Retinal pigment epithelial cell (primary cell): ENCODE measurements around the gene SLC22A15.

Source experiments
- DNase-seq: peaks from one replicate; pipeline ENCODE4 v3.0.0-alpha.2; 2010; ENCODE audit warnings: low read depth
- H3K4me3 ChIP-seq: 2 replicates; pipeline ENCODE4 v1.5.1; 2011; ENCODE audit warnings: mild to moderate bottlenecking, low read length, control low read depth, moderate library complexity
- TF ChIP-seq, protein P1 (sequence below): conservative IDR thresholded peaks from 2 replicates; pipeline ENCODE4 v1.5.1; 2011; ENCODE audit warnings: low read depth, low read length, control low read depth, inconsistent platforms

SLC22A15 gene

GRCh38 chr1:116104667-116105066, 128.4 kb downstream of the SLC22A15 start:
- DNase-seq: no peak
- TF ChIP-seq, protein P1, sequence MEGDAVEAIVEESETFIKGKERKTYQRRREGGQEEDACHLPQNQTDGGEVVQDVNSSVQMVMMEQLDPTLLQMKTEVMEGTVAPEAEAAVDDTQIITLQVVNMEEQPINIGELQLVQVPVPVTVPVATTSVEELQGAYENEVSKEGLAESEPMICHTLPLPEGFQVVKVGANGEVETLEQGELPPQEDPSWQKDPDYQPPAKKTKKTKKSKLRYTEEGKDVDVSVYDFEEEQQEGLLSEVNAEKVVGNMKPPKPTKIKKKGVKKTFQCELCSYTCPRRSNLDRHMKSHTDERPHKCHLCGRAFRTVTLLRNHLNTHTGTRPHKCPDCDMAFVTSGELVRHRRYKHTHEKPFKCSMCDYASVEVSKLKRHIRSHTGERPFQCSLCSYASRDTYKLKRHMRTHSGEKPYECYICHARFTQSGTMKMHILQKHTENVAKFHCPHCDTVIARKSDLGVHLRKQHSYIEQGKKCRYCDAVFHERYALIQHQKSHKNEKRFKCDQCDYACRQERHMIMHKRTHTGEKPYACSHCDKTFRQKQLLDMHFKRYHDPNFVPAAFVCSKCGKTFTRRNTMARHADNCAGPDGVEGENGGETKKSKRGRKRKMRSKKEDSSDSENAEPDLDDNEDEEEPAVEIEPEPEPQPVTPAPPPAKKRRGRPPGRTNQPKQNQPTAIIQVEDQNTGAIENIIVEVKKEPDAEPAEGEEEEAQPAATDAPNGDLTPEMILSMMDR: no peak
- H3K4me3 ChIP-seq: no peak overlapping the region

DNA sequence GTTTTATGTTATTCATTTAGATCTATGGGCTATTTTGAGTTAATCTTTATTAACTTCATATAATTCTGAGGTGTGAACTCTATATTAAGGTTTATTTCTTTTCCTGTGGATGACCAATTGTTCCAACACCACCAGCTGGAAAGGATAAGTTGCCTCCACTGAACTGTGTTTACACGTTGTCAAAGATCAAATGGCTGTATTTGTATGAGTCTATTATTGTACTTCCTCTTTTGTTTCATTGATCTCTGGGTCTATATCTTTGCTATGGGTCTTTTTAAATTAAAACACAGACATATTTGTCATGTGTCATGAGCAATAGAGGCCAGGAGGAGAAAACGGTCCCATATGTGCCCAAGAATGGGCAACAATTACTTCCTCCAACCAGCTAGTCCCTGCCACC, 129.7 kb downstream of the SLC22A15 start:
- no peak overlapping the region for H3K4me3 ChIP-seq
- TF ChIP-seq, protein P1: no peak
- DNase-seq: no peak

GRCh38 chr1:116106646-116107045, 130.3 kb downstream of the SLC22A15 start:
- TF ChIP-seq, protein P1: no peak
- H3K4me3 ChIP-seq: no peak overlapping the region
- DNase-seq: no peak

DNA sequence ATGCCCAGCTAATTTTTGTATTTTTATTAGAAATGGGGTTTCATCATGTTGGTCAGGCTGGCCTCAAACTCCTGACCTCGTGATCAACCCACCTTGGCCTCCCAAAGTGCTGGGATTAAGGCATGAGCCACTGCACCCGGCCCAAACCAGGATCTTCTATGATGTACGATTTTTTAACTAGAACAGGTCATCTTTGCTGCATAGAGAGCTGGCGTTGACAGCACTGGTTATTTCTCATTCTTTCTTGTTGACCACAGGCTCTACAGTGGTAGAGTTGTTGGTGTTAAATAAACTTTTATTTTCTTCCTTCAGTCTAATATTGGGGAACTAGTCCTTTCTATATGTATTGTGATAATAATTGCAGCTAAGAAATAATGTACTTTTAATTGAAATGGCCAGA, 131.1 kb downstream of the SLC22A15 start:
- DNase-seq: no peak
- TF ChIP-seq, protein P1: no peak
- H3K4me3 ChIP-seq: no peak overlapping the region

GRCh38 chr1:116110567-116111523, 134.5 kb downstream of the SLC22A15 start, which contains the start of gene MAB21L3:
TSS of gene MAB21L3 (plus strand) at chr1:116111399. CDS start at chr1:116112616, 1,217 bp downstream.
- no peak for DNase-seq
- TF ChIP-seq, protein P1: no peak
- no peak within 1 kb of the TSS for H3K4me3 ChIP-seq

DNA sequence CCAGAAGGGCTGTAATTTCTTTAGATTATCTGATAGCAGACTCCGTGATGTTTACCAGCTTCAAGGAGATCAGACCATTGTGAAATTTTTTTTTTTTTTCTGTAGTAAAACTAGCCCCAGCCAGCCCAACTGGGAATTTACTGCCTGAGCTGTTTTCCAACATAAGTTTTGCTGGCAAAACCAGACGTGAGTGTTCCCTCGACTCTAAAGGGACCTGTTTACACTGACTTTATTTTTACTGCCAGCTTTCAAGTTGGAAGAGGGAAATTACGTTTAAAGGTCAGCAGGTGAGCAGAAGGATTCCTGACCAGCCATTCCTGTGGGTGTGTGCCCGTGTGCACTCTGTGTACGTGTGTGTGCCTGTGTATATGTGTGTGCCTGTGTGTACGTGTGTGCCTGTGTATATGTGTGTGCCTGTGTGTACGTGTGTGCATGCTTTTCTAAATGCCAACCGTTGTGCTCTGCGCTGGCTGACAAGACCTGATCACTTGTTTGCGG, 135.3 kb downstream of the SLC22A15 start:
- no peak overlapping the region for H3K4me3 ChIP-seq
- no peak for DNase-seq
- TF ChIP-seq, protein P1: no peak
